Measurements from ENCODE around the gene POLA1.

GRCh38 chrX:24837966-24838365, 144.2 kb downstream of the POLA1 start:
- TF ChIP-seq POLR2AphosphoS5 (IDR thresholded peaks at IDR 0.05) (no peak), CTCF (IDR thresholded peaks at IDR 0.05) (no peak)
